Suprapubic skin (tissue), 4 donors: ENCODE measurements around the gene CDK19. TPM values are rescaled to one million over a fixed set of nuclear protein-coding genes. Genes with fewer than 3 reads are reported as not detected.

Source experiments
- DNase-seq, 2 donors: peaks; one replicate each; pipeline ENCODE4 v3.0.0-alpha.2; 2019; ENCODE audit warnings: low spot score in 2 of 2
- H3K27ac ChIP-seq: fragments of 200-600 bp; sonication (generic); one replicate; pipeline ENCODE4 v1.5.1; 2019
- H3K27me3 ChIP-seq: fragments of 200-600 bp; sonication (generic); one replicate; pipeline ENCODE4 v1.5.1; 2019
- H3K36me3 ChIP-seq: fragments of 200-600 bp; sonication (generic); one replicate; pipeline ENCODE4 v1.5.1; 2019
- H3K4me1 ChIP-seq: fragments of 200-600 bp; sonication (generic); one replicate; pipeline ENCODE4 v1.5.1; 2019
- H3K4me3 ChIP-seq: fragments of 200-600 bp; sonication (generic); one replicate; pipeline ENCODE4 v1.5.1; 2019; ENCODE audit warnings: mild to moderate bottlenecking
- H3K9me3 ChIP-seq: fragments of 200-600 bp; sonication (generic); one replicate; pipeline ENCODE4 v1.5.1; 2019
- CTCF ChIP-seq, 2 donors: fragments of 200-600 bp in 1 of 2; fragments of 450-650 bp in 1 of 2; sonication (generic) in 1 of 2; IDR thresholded peaks; one replicate each; pipeline ENCODE4 v1.5.1; 2016 to 2019; ENCODE audit warnings: antibody characterized with exemption in 2 of 2, mild to moderate bottlenecking in 1 of 2, moderate library complexity in 1 of 2
- EP300 ChIP-seq: sonication (generic); formaldehyde crosslinking; IDR thresholded peaks from one replicate; pipeline ENCODE4 v1.6.1; 2017; ENCODE audit warnings: antibody characterized with exemption
- POLR2A ChIP-seq, 2 donors: fragments of 450-650 bp; IDR thresholded peaks; one replicate each; pipeline ENCODE4 v1.6.1; 2017; ENCODE audit warnings: antibody characterized with exemption in 2 of 2, mild to moderate bottlenecking in 2 of 2, moderate library complexity in 2 of 2
- POLR2AphosphoS5 ChIP-seq, 3 donors: sonication (generic); formaldehyde crosslinking; IDR thresholded peaks; one replicate each; pipeline ENCODE4 v1.6.1; 2017; ENCODE audit warnings: antibody characterized with exemption in 3 of 3
- WGBS: methylation state at CpG from one replicate; pipeline ENCODE4 v1.1.5; 2018; 5-methylcytosine and 5-hydroxymethylcytosine counted together
- total RNA-seq, 4 donors: library from RNA; depleted of rRNA; stranded (reverse); fragments of >200 nt; gene quantifications; one replicate each; pipeline ENCODE4 v1.1.0, GENCODE V29; 2016

The CDK19 gene
- total RNA-seq, 4 donors from 2014 or later = 14.1 to 20.6 (median 19.4) TPM

GRCh38 chr6:110682460-110682853 is 132.8 kb downstream of the CDK19 start:
- peaks cover 8% of the 10 kb centered on the region for H3K4me1 ChIP-seq
- no peak overlapping the region for H3K4me3 ChIP-seq
- no peaks in the 10 kb centered on the region for H3K27me3 ChIP-seq
- 9% methylated on average over 1 of the region's 1 CpG for WGBS
- no peaks in the 10 kb centered on the region for H3K36me3 ChIP-seq
- no peak for DNase-seq
- TF ChIP-seq CTCF (IDR thresholded peaks at IDR 0.05) = peak; percentile 44 to 56
- TF ChIP-seq EP300 = no peak
- no peak for TF ChIP-seq POLR2AphosphoS5 (IDR thresholded peaks at IDR 0.05)
- no peak overlapping the region for H3K27ac ChIP-seq
- no peaks in the 10 kb centered on the region for H3K9me3 ChIP-seq

- Histone ChIP-seq H3K36me3 (no peaks in the 10 kb centered on the region), H3K27ac (no peak overlapping the region), H3K27me3 (no peaks in the 10 kb centered on the region), H3K4me3 (no peak overlapping the region), H3K9me3 (no peaks in the 10 kb centered on the region), H3K4me1 (peaks cover 8% of the 10 kb centered on the region)
- no peak for TF ChIP-seq EP300
- TF ChIP-seq CTCF (IDR thresholded peaks at IDR 0.05) = no peak
- no peak for TF ChIP-seq POLR2AphosphoS5 (IDR thresholded peaks at IDR 0.05)
- TF ChIP-seq POLR2A (IDR thresholded peaks at IDR 0.05) = no peak
- DNase-seq = no peak
- WGBS = 59% methylated on average over 4 of the region's 4 CpGs
These were observed 133.5 kb downstream of the CDK19 start for GRCh38 chr6:110681543-110682459.

GRCh38 chr6:110676396-110676795 is 138.9 kb downstream of the CDK19 start:
- no peaks in the 10 kb centered on the region for H3K27me3 ChIP-seq
- no peaks in the 10 kb centered on the region for H3K9me3 ChIP-seq
- H3K36me3 ChIP-seq = no peaks in the 10 kb centered on the region
- H3K27ac ChIP-seq = no peak overlapping the region
- DNase-seq = no peak
- no peak for TF ChIP-seq CTCF (IDR thresholded peaks at IDR 0.05)
- TF ChIP-seq EP300 = no peak
- TF ChIP-seq POLR2AphosphoS5 (IDR thresholded peaks at IDR 0.05) = no peak
- TF ChIP-seq POLR2A (IDR thresholded peaks at IDR 0.05) = no peak
- no peaks in the 10 kb centered on the region for H3K4me1 ChIP-seq
- H3K4me3 ChIP-seq = no peak overlapping the region

GRCh38 chr6:110674096-110674495 is 141.2 kb downstream of the CDK19 start:
- H3K27me3 ChIP-seq = no peaks in the 10 kb centered on the region
- TF ChIP-seq POLR2A (IDR thresholded peaks at IDR 0.05) = no peak
- no peak for TF ChIP-seq EP300
- TF ChIP-seq POLR2AphosphoS5 (IDR thresholded peaks at IDR 0.05) = no peak
- no peak for TF ChIP-seq CTCF (IDR thresholded peaks at IDR 0.05)
- H3K27ac ChIP-seq = no peak overlapping the region
- WGBS = 52% methylated on average over 1 of the region's 1 CpG
- H3K9me3 ChIP-seq = no peaks in the 10 kb centered on the region
- no peaks in the 10 kb centered on the region for H3K4me1 ChIP-seq
- H3K36me3 ChIP-seq = no peaks in the 10 kb centered on the region
- DNase-seq = no peak
- H3K4me3 ChIP-seq = no peak overlapping the region

- DNase-seq = no peak
- WGBS = 96% methylated on average over 2 of the region's 2 CpGs
- no peaks in the 10 kb centered on the region for H3K36me3 ChIP-seq
- H3K4me1 ChIP-seq = no peaks in the 10 kb centered on the region
- H3K9me3 ChIP-seq = no peaks in the 10 kb centered on the region
- no peak overlapping the region for H3K27ac ChIP-seq
- H3K4me3 ChIP-seq = no peak overlapping the region
- no peak for TF ChIP-seq POLR2A (IDR thresholded peaks at IDR 0.05)
- TF ChIP-seq EP300 = no peak
- TF ChIP-seq POLR2AphosphoS5 (IDR thresholded peaks at IDR 0.05) = no peak
- no peak for TF ChIP-seq CTCF (IDR thresholded peaks at IDR 0.05)
- no peaks in the 10 kb centered on the region for H3K27me3 ChIP-seq
These were observed 143.1 kb downstream of the CDK19 start for GRCh38 chr6:110672122-110672521.
